OCI-LY7 (cell line): ENCODE measurements around the gene CFC1.
"Not testable (repeated sequence)": the region's sequence is repeated elsewhere in the genome, so short reads cannot be mapped to it uniquely, and the experiment has no call there.

Source experiments
- CTCF ChIP-seq: fragments of 200-600 bp; sonication (generic); conservative IDR thresholded peaks from 2 replicates; pipeline ENCODE4 v1.5.1; 2014; ENCODE audit warnings: mild to moderate bottlenecking, antibody characterized with exemption, low read length, moderate library complexity, mixed read lengths
- EZH2phosphoT487 ChIP-seq: fragments of 200-600 bp; sonication (generic); IDR thresholded peaks from 2 replicates; pipeline ENCODE4 v1.6.1; 2018; ENCODE audit warnings: low read depth, borderline replicate concordance, mild to moderate bottlenecking, mixed run types, antibody characterized with exemption, low read length, moderate library complexity, mixed read lengths

DNA sequence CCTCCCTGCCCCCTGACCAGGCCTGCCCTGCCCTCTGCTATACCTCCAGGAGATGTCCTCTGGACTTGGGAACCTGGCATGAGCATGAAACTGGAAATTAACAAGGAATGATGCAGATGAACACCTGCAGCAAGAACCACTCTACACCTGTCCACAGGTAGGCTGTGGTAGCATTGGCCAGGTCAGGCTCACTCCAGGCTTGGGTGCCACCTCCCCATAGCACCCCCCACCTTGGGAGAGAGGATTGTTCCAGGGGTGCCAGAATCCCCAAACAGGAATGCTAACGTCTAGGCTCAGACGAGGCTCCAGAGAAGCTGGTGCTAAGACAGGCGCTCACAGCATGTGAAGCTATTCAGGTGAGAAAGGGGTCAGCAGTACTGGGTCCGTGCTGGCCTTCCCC is 5.4 kb downstream of the CFC1 start:
- TF ChIP-seq CTCF, EZH2phosphoT487: not testable (repeated sequence)
